HG02943 (cell line): Measurements from ENCODE around the gene TSPAN16.
"Not testable (repeated sequence)": the region's sequence is repeated elsewhere in the genome, so short reads cannot be mapped to it uniquely, and the experiment has no call there.

Experiments used
- ATAC-seq: cut with Tn5 transposase; IDR thresholded peaks from one replicate; pipeline ENCODE4 v1.9.1; 2021; ENCODE audit warnings: mild to moderate bottlenecking, low read depth, moderate library complexity; ENCODE audit not compliant: unreplicated experiment

Gene TSPAN16

DNA sequence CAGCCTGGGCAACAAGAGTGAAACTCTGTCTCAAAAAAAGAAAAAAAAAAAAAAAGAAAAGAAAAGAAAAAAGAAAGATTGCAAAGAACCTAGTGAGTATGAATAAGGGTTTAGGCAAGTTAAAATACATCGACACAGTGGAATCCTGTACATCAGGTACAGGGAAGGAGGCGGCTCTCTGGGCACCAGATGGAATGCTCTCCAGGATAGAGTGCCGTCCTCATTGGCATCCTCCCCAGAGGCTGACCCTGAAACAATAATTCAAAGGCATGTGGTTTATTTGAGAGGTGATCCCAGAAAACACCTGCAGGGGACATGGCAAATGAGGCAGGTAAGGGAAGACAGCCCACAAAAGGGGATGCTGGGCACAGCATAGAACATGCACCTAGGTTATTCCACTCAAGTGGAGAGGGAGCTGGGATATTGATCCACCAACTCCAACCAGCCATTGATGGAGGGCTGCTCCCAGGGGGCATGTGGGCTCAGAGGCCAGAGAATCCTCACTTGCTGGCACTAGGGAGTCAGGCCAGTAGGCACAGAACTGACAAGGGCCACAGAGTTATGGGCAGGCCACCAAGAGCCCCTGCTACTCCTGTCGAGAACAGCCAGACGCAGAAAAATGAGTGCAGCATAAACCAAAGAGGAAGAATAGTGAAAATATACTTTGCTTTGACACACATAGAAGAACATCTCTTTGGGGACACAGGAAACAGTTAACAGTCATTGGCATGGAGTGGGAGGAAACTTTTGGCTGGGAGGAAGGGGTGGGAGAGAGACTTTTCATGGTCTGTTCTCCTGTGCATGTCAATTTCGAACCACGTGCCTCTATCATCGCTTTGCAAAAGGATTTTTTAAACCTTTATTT lies 4.2 kb downstream of the TSPAN16 start:
- ATAC-seq = no peak

DNA sequence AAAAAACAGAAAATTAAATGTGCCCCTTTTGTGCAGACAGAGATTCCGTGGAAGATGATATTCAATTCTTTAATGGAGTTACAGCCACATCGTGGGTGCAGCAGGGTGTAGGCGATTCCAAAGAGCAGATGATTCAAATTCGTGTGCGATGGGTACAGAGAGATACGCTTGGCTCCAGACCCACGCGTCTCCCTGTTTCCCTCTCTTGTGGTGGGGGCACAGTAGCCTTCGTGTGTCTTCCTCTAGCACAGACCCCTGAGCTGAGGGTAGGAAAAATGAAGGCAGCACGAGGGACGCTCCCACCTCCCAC lies 4.8 kb downstream of the TSPAN16 start:
- ATAC-seq = no peak

DNA sequence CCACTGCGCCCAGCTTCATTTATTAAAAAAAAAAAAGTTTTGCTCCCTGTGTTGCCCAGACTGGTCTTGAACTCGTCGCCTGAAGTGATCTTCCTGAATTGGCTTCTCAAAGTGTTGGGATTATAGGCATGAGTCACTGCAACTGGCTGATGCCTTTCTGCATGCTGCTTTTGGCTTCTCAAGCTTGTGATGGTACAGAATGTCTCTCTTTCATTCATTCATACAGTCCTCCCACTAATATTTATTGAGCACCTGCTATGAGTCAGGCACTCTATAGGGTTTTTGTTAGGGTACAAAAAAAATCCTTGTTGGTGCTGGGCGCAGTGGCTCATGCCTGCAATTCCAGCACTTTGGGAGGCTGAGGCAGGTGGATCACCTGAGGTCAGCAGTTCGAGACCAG lies 9.0 kb downstream of the TSPAN16 start:
- no peak for ATAC-seq

DNA sequence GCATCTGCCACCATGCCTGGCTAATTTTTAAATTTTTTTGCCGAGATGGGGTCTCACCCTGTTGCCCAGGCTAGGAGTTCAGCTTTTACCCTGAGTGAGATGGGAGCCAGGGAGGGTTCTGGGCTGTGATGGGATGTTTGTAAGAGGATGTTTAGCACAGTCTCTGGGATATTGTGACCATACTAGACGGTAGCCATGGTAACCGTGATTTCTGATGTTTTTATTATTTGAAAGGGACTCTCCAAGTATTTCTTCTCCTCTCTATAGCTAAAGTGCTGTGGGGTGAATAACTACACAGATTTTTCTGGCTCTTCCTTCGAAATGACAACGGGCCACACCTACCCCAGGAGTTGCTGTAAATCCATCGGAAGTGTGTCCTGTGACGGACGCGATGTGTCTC lies 10.4 kb downstream of the TSPAN16 start:
- ATAC-seq = no peak

DNA sequence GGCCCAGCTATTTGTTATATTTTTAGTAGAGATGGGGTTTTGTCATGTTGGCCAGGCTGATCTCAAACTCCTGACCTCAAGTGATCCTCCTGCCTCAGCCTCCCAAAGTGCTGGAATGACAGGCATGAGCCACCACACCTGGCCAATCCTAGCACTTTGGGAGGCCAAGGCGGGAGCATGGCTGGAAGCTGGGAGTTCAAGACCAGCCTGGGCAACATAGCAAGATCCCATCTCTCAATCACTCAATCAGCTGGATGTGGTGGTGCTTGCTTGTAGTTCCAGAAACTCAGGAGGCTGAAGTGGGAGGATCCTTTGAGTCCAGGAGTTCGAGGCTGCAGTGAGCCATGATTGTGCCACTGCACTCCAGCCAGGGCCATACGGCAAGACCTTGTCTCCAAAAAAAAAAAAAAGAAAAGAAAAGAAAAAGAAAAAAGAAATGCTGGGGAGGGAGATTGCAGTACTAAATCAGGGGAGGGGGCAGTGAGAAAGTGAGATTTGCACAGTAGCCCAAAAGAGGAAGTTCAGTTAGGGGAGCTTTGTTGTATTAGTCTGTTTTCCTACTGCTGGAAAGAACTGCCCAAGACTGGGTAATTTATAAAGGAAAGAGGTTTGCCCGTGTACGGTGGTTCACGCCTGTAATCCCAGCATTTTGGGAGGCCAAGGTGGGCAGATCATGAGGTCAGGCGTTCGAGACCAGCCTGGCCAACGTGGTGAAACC lies 24.5 kb downstream of the TSPAN16 start:
- ATAC-seq = not testable (repeated sequence)

DNA sequence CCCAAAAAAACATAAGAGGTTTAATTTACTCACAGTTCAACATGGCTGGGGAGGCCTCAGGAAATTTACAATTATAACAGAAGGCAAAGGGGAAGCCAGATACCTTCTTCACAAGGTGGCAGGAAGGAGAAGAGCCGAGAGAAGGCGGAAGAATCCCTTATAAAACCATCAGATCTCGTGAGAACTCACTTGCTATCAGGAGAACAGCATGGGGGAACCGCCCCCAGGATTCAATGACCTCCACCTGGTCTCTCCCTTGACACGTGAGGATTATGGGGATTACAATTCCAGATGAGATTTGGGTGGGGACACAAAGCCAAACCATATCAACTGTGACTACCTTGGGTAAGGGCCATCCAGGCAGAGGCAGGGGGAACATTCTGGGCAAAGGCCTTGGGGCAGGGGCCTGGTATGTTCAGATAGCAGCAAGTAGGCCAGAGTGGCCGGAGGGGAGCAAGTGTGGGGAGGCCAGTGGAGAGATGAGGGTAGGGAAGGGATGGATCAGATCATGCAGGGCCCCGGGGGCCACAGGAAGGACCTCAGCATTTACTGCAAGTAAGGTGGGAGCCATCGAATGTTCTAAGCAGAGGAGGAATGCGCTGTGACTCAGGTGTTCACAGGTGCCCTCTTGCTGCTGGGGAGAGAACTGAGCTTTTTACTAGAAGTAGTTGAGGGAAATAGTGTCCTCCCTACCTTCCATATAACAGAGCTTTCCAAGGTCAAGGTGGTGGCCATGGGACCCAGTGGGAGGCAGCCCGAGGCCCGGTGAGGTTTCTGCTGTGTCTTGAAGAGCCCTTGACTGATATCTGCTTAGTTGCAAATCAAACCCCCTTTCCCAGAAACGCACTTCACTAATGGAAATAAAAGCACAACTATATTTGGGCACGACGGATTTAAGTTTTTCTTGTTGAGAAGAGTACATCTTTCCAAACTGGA lies 25.5 kb downstream of the TSPAN16 start:
- ATAC-seq = no peak

DNA sequence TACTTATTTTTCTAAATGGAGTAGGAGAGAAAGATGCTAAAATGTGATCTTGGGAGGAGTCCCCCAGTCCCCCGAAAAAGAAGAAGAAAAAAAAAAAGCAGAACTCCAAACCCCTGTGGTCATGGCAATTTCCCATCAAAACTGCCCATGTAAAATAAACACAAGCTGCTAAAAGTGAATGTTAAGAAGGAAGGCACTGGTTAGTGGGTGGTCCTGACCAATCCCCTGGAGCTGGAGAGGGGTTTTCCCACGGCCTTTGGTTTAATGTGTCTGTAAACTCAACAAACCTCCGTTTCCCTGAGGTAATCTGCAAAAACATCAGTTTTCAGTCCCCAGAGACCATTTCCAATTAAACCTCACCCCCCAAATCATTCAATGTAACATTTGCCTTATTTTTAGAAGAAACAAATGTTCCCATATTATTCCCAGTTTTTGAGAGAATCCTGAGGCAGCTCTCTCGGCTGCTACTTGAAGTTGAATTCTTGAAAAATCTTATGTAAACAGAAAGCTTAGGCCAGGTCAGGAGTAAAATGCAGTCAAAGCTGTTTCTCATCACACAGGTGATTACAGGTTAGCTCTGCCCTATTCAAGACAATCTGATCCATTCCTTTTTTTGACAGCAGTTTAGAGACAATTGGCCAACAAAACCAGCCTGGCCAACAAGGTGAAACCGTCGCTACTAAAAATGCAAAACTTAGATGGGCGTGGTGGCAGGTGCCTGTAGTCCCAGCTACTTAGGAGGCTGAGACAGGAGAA lies 26.5 kb downstream of the TSPAN16 start:
- ATAC-seq = no peak

DNA sequence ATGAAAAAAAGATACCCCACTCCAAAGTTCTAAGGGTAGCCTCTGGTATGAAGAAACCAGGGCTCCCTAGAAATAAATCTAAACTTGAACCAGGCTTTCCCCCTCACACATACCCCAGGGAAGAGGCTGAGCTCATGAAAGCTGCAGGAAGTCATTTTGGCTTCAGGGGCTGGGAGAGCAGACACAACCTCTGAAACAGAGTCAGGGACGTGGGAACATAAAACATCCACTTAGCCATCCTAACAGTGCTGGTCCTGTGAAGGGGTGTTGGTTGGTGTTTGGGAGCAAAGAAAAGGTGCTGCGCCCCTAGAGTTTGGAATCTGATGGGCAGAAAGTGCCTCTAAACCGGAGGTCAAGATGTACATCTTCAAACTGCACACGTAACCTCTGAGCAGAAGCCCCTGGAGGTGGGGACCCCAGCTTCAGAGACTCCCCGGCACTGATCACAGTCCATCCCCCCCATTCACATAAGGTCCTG lies 27.7 kb downstream of the TSPAN16 start:
- ATAC-seq = no peak

DNA sequence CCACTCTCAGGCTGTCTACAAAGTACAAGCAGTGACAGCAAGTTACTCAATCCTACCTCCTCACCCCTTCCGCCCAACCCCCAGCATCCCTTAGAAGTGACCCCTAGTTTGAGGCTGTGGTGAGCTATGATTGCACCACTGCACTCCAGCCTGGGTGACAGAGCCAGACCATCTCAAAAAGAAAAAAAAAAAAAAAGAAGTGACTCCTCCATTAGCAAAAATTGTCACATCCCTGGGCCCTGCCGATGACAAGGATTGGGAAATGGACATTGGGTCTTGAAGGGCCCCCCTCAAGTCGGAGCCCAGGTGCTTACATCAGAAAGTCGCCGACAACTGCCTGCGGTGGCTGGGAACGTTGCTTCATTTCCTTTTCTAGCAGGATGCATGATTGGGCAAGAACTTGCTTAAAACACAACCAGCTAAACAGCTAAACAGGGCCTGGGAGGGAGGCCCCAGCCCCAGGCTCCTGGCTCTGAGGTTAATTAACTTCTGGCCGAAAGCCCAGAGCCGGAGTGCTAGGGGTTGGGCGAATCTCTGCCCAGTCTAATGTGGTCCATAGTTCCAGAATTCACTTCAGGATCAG lies 28.2 kb downstream of the TSPAN16 start:
- no peak for ATAC-seq

DNA sequence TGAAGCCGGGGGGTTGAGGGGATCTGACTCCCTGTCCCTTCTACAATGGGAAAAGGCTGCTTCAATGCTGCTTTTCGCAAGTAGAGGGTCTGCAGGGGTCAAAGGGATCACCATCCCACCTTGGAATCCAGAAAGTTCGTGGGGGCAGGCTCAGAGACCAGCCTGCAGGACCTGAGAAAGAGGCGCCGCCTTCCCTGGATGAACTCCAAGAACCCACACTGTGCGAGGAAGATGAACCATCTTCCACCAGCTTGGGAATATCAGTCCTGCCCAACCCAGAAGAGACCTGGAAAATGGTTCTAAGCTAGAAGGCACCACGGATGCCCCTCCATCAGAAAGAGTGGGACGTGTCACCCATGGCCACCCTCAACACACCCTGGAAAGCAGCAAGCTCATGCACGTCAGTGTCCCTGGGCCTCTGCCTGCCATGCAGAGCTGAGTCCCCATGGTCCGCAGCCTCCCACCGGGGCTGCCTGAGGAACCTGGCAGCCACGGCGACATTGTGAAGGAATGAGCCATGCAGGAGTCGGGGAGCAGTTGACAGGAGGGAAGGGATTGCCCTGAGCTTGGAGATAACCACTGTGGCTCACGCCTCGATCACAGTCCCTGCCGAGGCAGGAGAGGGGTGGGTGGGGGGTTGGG lies 28.9 kb downstream of the TSPAN16 start:
- no peak for ATAC-seq

DNA sequence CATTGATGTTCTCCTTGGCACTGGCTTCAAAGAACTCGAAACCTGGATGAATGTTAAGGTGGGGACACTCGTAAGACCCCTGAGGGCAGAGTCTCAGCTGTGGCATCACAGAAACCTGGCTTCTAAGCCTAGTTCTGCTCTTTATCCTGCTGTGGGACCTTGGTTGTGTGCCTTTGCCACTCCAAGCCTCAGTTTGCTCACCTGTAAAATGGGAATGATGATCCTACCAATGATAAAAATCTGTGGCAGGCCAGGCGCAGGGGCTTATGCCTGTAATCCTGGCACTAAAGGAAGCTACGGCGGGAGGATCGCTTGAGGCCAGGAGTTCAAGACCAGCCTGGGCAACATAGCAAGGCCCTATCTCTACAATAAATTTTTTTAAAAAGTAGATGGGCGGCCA lies 29.6 kb downstream of the TSPAN16 start:
- no peak for ATAC-seq

DNA sequence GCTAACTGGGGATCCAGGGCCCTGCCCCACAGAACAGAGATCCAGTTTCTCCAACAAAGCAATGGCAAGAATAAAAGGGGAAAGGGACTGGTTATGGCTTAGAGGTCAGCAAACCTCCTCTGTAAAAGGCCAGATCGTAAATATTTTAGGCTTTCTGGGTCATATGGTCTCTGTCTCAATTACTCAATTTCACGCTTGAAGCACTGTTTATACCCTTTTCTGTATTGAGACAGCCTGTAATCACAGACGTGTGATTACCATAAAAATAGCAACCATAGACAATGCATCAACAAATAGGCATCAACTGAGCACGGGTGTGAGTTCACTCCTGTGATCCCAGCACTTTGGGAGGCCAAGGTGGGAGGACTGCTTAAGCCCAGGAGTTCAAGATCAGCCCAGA lies 34.2 kb downstream of the TSPAN16 start:
- ATAC-seq = no peak

DNA sequence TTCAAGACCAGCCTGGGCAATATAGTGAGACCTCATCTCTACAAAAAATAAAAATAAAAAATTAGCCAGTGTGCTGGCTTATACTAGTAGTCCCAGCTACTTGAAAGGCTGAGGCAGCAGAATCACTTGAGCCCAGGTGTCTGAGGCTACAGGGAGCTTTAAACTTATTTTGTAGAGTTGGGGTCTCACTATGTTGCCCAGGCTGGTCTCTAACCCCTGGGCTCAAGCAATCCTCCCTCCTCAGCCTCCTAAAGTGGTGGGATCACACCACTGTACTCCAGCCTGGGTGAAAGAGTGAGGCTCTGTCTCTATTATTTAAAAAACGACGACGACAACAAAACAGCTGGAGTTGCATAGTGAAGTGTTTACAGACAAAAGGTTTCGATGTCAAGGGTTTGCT lies 35.5 kb downstream of the TSPAN16 start:
- no peak for ATAC-seq

DNA sequence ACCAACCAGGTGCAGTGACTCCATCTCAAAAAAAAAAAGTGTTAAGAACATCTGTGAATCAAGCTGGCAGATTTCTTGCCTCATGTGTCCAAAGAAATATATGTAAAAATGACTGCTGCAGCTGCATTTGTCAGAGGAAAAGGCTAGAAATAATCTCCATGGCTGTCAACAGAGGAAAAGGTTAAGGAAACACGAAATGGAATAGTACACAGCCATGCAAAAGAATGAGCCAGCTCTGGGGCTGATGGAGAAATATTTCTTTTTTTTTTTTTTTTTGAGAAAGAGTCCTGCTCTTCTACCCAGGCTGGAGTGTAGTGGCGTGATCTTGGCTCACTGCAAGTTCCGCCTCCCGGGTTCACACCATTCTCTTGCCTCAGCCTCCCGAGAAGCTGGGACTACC lies 36.9 kb downstream of the TSPAN16 start:
- no peak for ATAC-seq

DNA sequence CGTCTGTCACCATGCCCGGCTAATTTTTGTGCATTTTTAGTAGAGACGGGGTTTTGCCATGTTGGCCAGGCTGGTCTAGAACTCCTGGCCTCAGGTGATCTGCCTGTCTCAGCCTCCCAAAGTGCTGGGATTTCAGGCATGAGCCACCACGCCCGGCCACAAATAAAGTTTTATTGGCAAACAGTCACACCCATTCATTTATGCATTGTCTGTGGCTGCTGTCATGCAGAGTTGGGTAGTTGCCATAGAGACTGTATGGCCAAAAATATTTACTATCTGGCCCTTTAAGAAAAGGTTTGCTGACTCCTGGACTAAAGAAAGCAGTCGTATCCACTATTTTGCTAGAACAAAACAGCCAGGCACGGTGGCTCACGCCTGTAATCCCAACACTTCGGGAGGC lies 37.9 kb downstream of the TSPAN16 start:
- not testable (repeated sequence) for ATAC-seq

DNA sequence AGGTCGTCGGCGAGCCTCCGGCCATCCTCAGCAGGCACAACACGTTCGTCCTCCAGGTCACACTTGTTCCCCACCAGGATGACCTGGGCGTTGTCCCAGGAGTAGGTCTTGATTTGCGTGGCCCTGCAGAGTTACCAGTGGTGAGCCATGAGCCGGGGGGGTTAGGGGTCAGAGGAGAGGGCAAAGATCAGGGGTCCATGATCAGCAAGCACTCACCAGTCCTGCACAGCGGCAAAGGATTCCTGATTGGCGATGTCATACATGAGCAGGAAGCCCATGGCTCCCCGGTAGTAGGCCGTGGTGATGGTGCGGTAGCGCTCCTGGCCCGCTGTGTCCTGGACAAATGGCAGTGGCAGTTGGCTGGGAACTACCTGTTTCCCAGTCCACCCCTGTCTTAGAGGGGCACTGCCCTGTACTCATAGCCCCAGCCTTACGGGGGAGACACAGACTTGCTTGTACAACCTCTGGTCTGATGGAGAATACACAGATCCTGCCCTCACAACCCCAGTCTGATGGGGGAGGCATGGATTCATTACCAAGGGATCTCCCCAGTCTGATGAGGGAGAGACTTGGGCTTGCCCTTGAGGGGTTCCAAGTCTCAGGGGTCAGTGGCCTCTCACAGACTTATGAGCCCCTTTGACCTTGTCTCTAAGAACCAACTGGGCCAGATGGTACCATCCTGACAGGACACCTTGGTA lies 39.6 kb downstream of the TSPAN16 start:
- no peak for ATAC-seq

DNA sequence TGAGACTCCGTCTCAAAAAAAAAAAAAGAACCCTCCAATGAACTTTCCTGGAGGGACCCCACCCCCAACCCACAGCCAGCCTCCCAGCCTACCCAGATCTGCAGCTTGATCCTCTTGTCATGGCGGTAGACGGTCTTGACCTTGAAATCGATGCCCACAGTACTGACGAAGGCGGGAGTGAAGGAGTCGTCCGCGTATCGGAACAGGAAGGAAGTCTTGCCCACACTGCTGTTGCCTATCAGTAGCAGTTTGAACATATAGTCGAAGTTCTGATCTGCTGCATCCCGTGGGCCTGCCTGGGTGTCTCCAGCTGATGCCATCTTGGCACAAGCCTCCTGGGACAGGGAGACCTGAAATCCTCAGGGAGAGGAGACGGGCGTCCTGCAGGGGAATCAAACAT lies 41.1 kb downstream of the TSPAN16 start:
- no peak for ATAC-seq

DNA sequence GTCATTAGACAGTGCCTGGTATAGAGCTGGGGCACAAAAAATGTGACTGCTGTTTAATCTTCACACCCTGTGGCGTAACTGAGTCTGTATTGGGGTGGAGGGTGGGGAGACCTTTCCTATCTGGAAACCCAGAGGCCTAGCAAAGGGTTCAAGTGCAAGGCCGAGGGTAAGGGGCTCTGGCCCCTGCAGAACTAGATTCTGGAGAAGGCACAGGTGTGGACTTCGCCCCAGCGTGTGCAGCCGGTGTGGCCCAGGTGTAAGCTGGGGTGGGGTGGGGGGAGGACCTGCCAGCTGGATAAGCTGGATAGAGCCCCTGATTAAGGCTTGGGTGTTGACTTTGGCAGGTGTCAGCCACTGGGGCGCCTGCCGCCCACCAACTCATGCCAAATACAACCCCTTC lies 42.2 kb downstream of the TSPAN16 start:
- ATAC-seq = no peak
